CD4-positive, alpha-beta T cell treated with Interleukin-12 subunit alpha and Interleukin-12 subunit beta, for 1 hour (primary cell): ENCODE results near the gene DPP8.
A peak's percentile ranks its signal among the peaks of the same experiment; 100 is the strongest.
"Not testable (repeated sequence)": the region's sequence is repeated elsewhere in the genome, so short reads cannot be mapped to it uniquely, and the experiment has no call there.

Source experiments
- DNase-seq: peaks from one replicate; pipeline ENCODE4 v3.0.0-alpha.2; 2020

DPP8 gene

DNA sequence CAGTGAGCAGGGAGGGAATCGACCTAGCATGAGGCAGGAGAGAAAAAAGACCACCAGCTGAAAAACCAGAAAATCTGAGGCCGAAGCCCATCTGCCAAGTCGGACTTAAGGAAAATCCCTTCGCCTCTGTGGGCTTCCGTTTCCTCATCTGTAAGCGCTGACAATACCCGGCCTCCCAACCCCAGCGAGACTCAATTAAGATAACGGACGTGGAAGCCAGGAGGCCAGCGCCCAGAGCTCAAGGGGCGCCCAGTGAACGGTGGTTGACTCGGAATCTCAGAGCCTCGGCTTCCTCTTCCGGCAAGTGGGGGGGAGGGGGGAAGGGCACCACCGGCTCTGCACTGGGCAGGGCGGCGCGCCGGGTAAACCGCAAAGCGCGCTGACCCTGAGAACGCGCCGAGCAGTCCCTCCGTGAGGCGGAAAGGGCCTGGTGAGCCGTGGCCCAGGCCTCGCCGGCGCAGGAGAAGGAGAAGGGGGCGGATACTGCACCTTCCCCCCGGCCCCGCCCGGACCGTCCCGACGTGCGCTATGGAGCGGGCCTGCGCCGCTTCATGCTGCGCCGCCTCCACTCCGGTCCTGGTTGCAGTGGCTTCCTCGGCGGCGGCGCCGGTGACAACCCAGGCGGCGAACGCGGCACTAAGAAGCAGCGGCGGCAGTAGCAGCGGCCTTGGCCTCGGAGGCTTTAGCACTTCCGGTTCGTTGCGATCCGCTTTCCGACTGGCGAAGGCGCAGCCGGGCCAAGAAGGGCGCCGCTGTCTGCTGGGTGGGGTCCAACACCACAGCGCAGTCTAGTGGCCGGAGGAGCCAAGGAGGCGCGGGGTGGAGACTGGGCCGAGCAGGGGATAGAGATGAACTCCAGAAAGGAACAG is at the start of gene DPP8:
Gene DPP8 (minus strand): TSS at position 693 of the 869 bp plus-strand sequence. CDS start 5,136 bp downstream, outside the sequence.
- DNase-seq = peak; percentile 95

DNA sequence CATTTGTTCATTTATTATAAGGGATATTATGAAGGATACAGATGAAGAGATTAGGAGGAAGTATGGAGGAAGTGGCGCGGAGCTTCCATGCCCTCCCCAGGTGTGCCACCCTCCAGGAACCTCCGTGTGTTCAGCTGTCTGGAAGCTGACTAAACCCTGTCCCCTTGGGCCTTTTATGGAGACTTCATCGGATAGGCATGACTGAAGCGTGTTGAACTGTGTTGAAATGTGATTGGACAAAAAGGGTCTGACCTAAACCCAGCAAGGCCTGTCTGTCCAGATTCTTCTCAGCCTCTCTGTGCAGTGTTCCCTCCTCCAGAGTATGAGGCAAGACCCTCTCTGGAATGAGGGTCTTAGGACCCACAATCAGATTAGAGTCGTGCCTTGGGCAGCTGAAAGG is 44.4 kb upstream of the DPP8 start:
- DNase-seq = no peak

DNA sequence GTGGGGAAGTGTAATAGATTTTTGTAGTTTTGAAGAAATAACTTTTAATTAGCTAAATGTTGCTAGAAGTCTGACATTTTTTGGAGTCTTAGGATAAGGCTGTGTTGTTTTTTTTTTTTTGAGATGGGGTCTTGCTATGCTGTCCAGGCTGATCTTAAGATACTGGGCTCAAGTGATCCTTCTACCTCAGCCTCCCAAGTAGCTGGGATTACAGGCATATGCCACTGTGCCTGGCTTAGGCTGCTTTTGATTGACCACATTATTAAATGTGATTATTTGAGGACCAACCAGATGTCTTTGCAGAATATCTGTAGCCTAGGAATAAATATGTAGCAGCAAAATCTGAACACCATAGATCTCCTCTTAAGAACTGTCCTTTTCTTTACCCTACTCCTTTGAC is 42.5 kb upstream of the DPP8 start:
- DNase-seq = no peak

DNA sequence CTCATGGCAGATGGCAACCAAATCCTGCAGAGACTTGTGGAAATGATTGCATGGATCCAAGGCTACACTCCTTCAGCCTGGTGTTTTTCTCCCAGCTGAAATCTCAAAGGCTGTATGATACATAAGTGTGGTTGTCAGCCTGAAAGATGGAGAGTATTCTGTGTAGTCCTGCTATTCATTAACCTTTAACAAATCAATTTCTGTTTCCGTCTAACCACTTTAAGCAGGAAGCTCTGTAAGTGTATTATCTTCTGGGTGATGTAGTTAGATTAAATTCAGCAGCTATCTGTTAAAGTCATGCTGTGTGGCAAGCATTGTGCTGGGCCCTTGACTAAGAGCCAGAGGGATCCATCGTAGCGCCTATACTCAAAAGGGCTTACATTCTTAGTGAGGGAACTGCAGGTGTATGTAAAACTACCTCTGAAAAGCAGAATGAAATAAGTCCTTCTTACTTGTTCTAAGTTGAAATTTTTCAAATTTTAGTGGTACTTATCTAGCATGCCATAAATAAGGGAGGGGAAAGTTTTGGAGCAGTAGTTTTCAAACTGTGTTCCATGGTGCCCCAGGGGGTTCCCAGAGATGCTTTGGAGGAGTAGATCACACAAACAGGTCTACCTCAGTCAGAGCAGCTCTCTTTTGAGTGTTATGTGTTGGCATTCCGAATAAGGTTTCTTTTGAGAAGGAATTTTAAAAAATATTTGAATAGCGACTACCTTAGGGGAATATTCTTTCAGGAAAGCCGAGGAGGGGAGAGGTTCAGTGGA is 41.7 kb upstream of the DPP8 start:
- no peak for DNase-seq

DNA sequence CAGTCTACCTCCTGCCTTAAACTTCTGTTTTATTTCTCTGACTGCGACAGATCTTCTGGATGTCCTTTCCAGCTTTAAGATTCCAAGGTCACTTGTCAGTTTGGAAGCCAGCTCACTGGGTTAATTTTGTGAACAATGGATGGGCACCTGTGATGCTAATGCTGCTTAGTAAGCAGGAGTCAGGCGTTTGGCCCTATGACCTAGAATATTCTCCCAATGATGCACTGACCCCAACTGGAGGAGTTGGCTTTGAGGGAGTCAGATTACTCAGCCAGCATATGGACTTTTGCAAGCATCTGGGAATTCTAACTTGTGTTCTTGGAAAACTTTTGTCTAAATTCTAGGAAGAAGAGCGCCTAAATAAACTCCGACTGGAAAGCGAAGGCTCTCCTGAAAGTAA is 40.8 kb upstream of the DPP8 start:
- no peak for DNase-seq

DNA sequence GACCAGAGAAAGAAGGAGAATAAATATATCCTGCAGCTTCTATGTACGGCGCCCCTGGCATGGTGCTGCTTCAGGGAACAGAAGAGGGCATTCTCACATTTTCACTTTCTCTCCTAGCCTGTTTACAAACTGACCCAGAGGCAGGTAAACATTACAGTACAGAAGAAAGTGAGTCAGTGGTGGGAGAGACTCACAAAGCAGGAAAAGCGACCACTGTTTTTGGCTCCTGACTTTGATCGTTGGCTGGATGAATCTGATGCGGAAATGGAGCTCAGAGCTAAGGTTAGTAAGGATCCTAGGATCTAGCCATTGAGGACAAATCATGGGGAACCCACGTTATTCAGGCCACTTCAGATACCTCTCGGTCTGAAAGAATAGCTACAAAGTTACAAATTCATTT is 39.1 kb upstream of the DPP8 start:
- DNase-seq = no peak

DNA sequence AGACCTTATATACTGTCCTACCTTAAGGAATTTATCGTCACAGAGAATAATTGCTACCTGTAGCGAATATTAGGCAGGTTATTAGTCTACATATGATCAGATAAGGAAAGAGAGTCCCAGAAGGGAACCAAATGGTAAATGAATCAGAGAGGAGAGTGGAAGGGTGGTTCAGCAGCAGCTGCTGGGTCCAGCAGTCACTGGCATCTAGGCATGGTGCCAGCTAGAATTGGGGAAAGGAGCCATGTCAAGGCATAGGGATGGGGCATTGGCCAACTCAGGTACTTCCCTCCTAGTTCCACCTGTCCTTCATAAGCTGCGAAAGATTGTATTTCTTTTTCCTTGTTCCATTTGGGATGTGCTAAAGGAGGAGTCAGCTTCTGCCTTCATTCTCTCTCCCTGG is 36.2 kb upstream of the DPP8 start:
- DNase-seq = no peak

DNA sequence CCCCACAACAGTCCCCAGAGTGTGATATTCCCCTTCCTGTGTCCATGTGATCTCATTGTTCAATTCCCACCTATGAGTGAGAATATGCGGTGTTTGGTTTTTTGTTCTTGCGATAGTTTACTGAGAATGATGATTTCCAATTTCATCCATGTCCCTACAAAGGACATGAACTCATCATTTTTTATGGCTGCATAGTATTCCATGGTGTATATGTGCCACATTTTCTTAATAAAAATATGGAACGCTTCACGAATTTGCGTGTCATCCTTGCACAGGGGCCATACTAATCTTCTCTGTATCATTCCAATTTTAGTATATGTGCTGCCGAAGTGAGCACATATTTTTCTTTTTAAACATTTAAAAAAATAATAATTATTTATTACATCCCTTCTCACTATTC is 35.4 kb upstream of the DPP8 start:
- not testable (repeated sequence) for DNase-seq

DNA sequence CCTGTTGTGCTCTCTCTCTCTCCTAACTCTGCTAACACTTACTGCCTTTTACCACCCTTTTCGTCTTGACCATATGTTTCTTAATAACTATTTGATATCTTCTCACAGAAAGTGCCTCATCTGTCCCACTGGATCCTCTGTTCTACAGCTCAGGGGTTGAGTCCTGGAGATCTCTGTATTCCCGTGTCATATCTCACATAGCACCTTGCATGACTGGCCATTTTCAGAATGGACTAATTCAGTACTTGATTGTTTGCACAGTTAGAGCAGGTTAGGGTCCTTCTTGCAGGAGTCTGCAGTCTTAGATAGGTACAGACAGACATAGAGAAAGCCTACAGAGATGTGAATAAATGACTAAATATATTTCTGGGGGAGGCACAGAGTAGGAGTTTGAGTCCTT is 33.7 kb upstream of the DPP8 start:
- no peak for DNase-seq

DNA sequence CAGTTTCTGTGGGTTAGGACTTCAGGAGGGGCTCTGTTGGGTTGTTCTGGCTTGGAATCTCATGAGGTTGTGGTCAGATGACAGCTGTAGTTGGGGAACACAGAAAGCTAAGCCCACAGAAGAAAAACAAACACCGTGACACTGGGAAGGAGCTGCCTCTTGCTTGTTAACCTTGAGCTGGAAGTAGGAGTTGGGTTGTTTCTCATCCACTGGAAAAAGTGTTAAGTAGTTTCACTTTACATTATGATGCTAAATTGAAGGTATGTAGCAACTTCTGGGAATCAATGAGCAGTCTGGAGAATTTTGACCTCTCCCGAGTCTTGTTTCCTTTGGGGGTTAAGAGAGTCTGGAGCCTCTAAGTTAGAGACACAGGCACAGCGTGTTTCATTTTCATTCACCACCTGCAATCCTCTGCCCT is 33.2 kb upstream of the DPP8 start:
- DNase-seq = no peak

DNA sequence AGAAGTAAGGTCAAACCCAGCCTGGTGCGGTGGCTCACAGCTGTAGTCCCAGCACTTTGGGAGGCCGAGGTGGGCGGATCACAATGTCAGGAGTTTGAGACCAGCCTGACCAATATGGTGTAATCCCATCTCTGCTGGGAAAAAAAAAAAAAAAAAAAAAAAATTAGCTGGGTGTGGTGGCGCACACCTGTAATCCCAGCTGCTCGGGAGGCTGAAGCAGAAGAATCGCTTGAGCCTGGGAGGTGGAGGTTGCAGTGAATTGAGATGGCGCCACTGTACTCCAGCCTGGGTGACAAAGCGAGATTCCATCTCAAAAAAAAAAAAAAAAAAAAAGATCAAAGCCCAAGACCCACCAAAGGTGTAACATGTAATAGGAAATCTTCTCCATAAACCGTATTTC is 31.8 kb upstream of the DPP8 start:
- not testable (repeated sequence) for DNase-seq

DNA sequence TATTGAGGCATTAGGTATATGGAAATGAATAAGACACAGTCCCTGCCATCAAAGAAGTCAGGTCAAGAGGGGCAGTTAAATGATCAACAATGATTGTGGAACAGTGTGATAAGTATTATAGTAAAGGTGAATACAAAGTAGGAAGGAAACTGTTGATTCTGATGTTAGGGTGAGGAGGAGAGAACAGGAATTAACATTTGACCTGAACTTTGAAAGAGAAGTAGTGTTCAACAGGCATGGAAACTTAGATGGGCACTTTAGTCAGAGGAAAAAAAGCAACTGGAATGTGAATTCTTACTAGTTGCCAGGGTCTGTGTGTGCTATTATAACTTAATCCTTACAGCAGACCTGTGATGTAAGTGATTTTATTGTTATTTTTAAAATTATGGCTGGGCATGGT is 30.4 kb upstream of the DPP8 start:
- DNase-seq = no peak

DNA sequence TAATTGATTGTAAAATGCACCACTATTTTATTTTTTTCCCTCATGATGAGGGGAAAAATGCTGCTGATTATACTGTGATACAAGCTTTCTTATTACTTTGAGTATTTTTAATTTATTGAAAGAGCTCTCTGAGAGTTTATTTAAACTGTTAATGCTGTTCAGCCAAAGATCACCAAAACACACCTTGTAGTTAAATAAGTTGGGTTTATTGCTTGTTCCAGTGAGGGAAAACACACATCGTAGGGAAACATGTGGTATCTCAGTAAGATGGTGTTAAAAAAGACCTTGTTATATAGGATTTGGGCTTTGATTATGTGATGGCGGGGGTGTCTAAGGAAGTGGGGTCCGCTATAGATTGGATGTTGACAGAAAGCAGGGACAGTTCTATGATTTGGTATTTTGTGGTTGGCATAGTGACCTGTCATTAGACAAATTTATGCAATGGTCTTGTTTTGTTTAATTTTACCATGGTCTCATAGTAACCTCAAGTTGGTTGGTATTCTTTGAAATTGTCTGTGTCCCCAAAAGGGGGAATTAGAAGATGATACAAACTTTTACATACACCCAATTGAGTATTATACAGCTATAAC is 23.8 kb upstream of the DPP8 start:
- no peak for DNase-seq

DNA sequence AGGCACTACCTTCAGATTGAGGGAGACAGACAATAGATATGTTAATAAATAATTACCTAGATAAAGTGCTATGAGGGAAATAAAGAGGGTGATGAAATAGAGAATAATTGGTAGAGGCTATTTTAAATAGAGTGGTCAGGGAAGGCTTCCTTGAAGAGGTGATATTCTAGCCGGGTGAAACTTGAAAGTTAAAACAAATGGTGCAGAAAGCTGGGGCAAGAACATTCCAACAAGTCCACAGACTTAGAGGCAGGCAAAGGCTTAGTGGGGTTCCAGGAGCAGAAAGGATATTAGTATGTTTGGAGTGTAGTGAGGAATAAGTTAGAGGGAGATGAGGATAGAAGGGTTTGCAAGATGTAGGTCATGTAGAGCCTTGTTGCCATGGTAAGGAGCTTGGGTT is 22.8 kb upstream of the DPP8 start:
- no peak for DNase-seq

DNA sequence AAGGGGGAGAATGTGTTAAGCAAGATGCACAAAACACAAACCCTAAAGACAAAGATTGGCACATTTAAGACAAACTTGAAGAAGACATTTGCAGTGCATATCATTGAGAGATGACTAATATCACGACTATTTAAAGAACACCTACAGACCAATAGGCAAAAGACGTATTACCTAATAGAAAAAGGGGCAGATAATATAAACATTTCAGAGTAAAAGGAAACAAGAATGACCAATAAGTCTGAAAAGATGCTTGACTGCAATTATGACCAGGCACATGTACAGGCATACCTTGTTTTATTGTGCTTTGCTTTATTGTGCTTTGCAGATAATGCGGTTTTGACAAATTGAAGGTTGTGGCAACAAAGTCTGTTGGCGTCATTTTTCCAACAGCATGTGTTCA is 17.7 kb upstream of the DPP8 start:
- no peak for DNase-seq

DNA sequence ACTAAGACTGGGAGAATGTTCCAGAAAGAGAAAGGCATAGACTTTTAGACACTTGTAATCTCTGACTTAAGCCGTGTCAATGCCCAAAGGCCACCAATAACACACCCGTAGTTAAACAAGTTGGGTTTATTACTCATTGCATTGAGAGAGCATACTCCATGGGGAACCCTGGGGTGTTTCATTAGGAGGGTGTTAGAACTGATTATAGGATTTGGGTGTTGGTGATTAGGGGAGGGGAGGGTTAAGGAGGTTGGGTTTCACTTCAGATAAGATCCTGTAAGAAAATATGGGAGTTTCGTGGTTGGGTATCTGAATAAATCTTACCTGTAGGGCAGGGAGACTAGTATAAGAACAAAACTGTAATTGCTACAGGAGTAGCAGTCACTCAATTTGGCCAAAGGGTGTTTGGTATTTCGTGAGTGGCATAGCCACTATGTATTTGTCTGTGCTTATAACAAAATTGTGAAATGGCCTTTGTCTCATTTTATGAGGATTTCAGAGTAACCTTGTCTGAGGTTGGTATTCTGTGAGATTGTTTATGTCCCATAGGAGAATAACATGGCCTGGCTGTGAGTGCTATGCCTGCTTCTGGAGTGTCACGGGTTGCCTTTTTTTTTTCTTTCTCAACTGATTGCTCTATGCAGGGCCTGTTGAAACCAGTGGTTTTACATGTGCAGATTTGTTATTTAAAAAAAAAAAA is 15.7 kb upstream of the DPP8 start:
- DNase-seq = no peak

DNA sequence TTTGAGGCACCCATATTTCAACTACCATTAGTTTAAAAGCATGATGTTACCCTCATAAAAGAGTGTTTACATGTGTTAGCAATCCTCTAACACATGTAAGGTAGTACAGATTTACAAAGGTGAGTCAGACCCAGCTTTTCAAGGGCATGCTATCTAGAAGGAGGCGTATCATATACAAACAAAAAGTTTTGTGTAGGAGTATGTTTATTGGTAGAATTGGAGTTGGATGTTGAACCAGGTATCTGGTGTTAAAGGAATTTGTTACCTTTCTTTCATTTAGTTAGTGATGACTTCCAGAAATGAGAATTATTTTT is 15.2 kb upstream of the DPP8 start:
- DNase-seq = no peak

DNA sequence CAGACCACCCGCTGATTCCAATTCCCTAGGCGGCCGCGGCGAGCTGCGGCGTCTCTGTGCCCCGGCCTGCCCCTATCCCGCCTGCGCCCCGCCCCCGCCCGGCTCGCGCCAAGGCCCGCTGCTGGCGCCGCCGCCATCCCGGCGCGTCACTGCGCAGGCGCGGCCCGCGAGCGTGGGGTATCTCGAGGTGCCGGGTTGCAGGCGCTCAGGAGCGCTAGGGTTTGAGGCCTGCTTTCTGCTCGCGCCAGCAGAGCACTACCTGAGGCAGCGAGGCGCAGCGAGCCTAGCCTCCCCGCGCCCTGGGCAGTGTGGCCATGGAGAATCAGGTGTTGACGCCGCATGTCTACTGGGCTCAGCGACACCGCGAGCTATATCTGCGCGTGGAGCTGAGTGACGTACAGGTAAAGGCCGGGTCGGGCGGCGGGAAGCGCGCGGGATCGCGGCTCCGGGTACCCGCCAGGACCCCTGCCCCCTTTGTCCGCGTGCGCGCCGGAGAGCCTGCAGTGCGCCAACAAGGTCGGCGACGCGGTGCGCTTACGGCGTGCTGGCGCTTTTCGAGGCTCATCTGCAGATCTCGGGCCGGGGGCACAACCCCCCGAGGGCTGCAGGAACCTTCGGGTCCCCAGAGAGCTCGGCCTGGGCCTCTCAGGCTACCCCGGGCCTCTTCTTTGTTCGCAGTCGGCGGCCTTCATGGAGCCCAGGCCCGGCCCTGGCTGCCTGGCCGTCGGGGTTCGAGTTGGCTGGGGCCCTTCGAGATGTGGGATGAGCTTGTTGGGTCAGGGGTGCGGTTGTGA is 13.0 kb upstream of the DPP8 start, which contains the start of gene HACD3:
Gene HACD3 (plus strand): TSS at position 146 of the 794 bp plus-strand sequence. CDS start 169 bp downstream, at position 315.
- peak; percentile 90 for DNase-seq

DNA sequence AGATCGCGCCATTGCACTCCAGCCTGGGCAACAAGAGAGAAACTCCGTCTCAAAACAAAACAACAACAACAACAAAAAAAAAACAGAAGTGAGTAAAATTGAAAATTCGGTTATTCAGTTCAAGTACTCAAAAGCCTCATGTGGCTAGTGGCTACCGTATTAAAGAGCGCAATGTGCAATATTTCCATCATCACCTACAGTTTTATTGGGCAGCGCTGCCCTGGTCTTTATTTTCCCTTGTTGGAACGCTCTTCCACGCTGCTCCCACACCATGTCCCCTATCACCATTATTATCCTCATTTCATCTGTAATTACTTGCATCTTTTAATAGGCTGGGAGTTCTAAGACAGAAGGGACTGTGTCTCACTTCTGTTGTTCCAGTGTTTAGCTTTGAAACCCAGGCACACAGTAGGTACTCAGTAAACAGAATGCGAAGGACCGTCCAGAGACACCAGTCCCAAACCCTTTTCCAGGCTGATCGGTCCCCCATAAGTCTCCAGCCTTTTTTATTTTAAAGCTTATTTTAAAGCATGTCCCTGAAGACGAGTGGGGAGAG is 12.4 kb upstream of the DPP8 start:
- DNase-seq = no peak

DNA sequence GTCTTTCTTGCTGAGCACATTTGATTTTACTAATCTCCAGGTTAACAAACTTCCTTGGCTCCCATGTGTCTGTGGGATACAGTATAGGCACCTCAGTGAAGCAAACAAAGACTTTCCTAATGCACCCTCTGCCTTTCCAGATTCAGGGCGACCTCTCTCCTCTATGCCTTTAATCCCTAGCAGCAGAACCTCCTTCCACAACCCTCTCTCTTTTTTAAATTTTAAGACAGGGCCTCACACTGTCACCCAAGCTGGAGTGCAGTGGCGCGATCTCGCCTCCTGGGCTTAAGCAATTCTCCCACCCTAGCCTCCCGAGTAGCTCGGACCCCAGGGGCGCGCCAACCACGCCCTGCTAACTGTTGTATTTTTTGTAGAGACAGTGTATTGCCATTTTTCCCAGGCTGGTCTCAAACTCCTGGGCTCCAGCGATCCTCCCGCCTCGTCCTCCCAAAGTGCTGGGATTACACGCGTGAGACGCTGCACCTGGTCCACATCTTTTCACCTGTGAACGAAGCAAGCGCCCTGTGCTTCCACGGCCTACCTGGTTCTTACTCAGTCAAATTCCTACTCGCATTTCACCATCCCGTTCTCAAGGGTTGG is 11.1 kb upstream of the DPP8 start:
- DNase-seq = no peak

DNA sequence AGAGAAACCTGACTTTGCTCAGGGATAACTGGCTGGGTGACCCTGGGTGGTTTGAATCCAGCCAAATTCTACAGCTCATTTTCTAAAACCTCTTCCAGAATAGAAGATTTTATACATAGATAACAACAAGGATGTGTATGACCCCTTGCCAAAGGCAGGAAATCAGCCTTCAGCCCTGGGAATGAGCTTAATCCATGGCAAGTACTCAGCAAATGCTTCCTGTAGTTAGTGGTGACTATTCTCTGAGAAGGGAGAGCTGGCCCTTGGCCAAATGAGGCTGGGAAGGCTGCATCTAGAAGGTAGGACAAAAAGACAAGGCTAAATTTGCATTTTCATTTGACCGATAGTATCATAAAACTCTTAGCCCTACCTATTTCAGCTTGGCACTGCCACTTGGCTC is 8.1 kb upstream of the DPP8 start:
- DNase-seq = no peak

DNA sequence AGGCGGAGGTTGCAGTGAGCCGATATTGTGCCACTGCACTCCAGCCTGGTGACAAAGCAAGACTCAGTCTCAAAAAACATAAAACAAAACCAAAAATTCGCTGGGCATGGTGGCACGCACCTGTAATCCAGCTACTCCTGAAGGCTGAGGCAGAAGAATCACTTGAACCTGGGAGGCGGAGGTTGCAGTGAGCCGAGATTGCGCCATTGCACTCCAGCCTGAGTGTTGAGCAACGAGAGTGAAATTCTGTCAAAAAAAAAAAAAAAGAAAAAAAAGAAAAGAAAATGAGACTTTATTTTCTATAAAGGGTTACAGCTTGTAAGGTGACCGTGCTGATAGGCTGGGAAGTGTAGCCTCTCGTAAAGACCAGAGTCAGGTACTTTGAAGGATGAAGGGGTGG is 6.7 kb upstream of the DPP8 start:
- no peak for DNase-seq
